Thyroid gland (tissue), 4 donors: ENCODE data around the gene CCDC148. TPM values are rescaled to one million over a fixed set of nuclear protein-coding genes. Genes with fewer than 3 reads are reported as not detected.
"Not testable (repeated sequence)": the region's sequence is repeated elsewhere in the genome, so short reads cannot be mapped to it uniquely, and the experiment has no call there.

Source experiments
- DNase-seq, 2 donors: peaks; one replicate each; pipeline ENCODE4 v3.0.0-alpha.2; 2019
- H3K27ac ChIP-seq, 3 donors: fragments of 200-600 bp; sonication (generic); 1 replicate in 2 of 3; 2 replicates in 1 of 3; pipeline ENCODE4 v1.5.1; 2016 to 2019; ENCODE audit warnings: mild to moderate bottlenecking in 1 of 3, moderate library complexity in 1 of 3
- H3K27me3 ChIP-seq: fragments of 200-600 bp; sonication (generic); one replicate; pipeline ENCODE4 v1.5.1; 2019
- H3K36me3 ChIP-seq, 2 donors: fragments of 200-600 bp; sonication (generic); one replicate each; pipeline ENCODE4 v1.5.1; 2016 to 2019
- H3K4me1 ChIP-seq, 2 donors: fragments of 200-600 bp; sonication (generic); one replicate each; pipeline ENCODE4 v1.5.1; 2017 to 2019
- H3K4me3 ChIP-seq, 3 donors: fragments of 200-600 bp; sonication (generic); replicated peaks in 1 of 3; 1 replicate in 2 of 3; 2 replicates in 1 of 3; pipeline ENCODE4 v1.5.1; 2016; ENCODE audit warnings: mild to moderate bottlenecking in 1 of 3
- H3K9me3 ChIP-seq: fragments of 200-600 bp; sonication (generic); one replicate; pipeline ENCODE4 v1.5.1; 2017
- CTCF ChIP-seq, 6 experiments: fragments of 200-600 bp in 3 of 6; fragments of 450-650 bp in 3 of 6; sonication (generic) in 3 of 6; IDR thresholded peaks; one replicate each; pipeline ENCODE4 v1.5.1; 2016 to 2019; ENCODE audit warnings: antibody characterized with exemption in 6 of 6, mild to moderate bottlenecking in 2 of 6, inconsistent platforms in 1 of 6, moderate library complexity in 1 of 6
- POLR2A ChIP-seq, 2 donors: fragments of 450-650 bp; IDR thresholded peaks; one replicate each; pipeline ENCODE4 v1.6.1; 2017; ENCODE audit warnings: antibody characterized with exemption in 2 of 2, mild to moderate bottlenecking in 2 of 2, moderate library complexity in 1 of 2
- WGBS, 2 donors: methylation state at CpG; one replicate each; pipeline ENCODE4 v1.1.5; 2017; 5-methylcytosine and 5-hydroxymethylcytosine counted together
- intact Hi-C: fragments of 100-400 bp; cut with DNase I; formaldehyde crosslinking; loops from one replicate; pipeline ENCODE4 v1.15.1; 2023
- total RNA-seq, 4 donors: library from RNA; depleted of rRNA; stranded (reverse); fragments of >200 nt; gene quantifications; one replicate each; pipeline ENCODE4 v1.2.3, GENCODE V29; 2016

CCDC148 gene
- total RNA-seq, 4 donors from 2014 or later: 4.6 to 10.7 (median 7.4) TPM

- 45 to 46% methylated on average over 2 of the region's 2 CpGs for WGBS, 2 donors
- intact Hi-C loops: no loop called here
Observed at GRCh38 chr2:158240975-158241374, 215.6 kb downstream of the CCDC148 start.

GRCh38 chr2:158239271-158239670, 217.3 kb downstream of the CCDC148 start:
- H3K36me3 ChIP-seq: no peaks in the 10 kb centered on the region
- no peaks in the 10 kb centered on the region for H3K4me1 ChIP-seq
- H3K27ac ChIP-seq: no peak overlapping the region
- intact Hi-C loops: no loop called here
- H3K27me3 ChIP-seq: no peaks in the 10 kb centered on the region
- no peak for TF ChIP-seq CTCF (IDR thresholded peaks at IDR 0.05)
- TF ChIP-seq POLR2A (IDR thresholded peaks at IDR 0.05): no peak
- WGBS, 2 donors: 94 to 96% methylated on average over 2 of the region's 2 CpGs
- H3K9me3 ChIP-seq: no peaks in the 10 kb centered on the region
- DNase-seq: no peak
- no peak overlapping the region for H3K4me3 ChIP-seq

More at GRCh38 chr2:158240975-158241374, 215.6 kb downstream of the CCDC148 start:
- Histone ChIP-seq H3K27me3 (no peaks in the 10 kb centered on the region), H3K9me3 (no peaks in the 10 kb centered on the region), H3K4me1 (no peaks in the 10 kb centered on the region), H3K4me3 (no peak overlapping the region), H3K36me3 (no peaks in the 10 kb centered on the region), H3K27ac (no peak overlapping the region)
- DNase-seq: no peak
- TF ChIP-seq CTCF (IDR thresholded peaks at IDR 0.05) (no peak), POLR2A (IDR thresholded peaks at IDR 0.05) (no peak)

GRCh38 chr2:158234497-158234896, 222.1 kb downstream of the CCDC148 start:
- TF ChIP-seq CTCF (IDR thresholded peaks at IDR 0.05) (no peak), POLR2A (IDR thresholded peaks at IDR 0.05) (no peak)
- DNase-seq: no peak
- Histone ChIP-seq H3K9me3 (no peaks in the 10 kb centered on the region), H3K27ac (no peak overlapping the region), H3K27me3 (no peaks in the 10 kb centered on the region), H3K36me3 (no peaks in the 10 kb centered on the region), H3K4me1 (no peaks in the 10 kb centered on the region), H3K4me3 (no peak overlapping the region)
- intact Hi-C loops: no loop called here
- 91 to 99% methylated on average over 1 of the region's 1 CpG for WGBS, 2 donors

- DNase-seq: no peak
- H3K4me1 ChIP-seq: no peaks in the 10 kb centered on the region
- H3K27me3 ChIP-seq: no peaks in the 10 kb centered on the region
- no peak overlapping the region for H3K4me3 ChIP-seq
- intact Hi-C loops: no loop called here
- TF ChIP-seq POLR2A (IDR thresholded peaks at IDR 0.05) (no peak), CTCF (IDR thresholded peaks at IDR 0.05) (no peak)
- no peak overlapping the region for H3K27ac ChIP-seq
- no peaks in the 10 kb centered on the region for H3K36me3 ChIP-seq
- H3K9me3 ChIP-seq: no peaks in the 10 kb centered on the region
- WGBS, 2 donors: 82 to 90% methylated on average over 1 of the region's 1 CpG
Observed at GRCh38 chr2:158232476-158232875, 224.1 kb downstream of the CCDC148 start.

GRCh38 chr2:158228943-158229508, 227.5 kb downstream of the CCDC148 start:
- Histone ChIP-seq H3K36me3 (no peaks in the 10 kb centered on the region), H3K4me3 (no peak overlapping the region), H3K9me3 (no peaks in the 10 kb centered on the region), H3K27me3 (no peaks in the 10 kb centered on the region), H3K4me1 (no peaks in the 10 kb centered on the region), H3K27ac (no peak overlapping the region)
- DNase-seq: no peak
- TF ChIP-seq POLR2A (IDR thresholded peaks at IDR 0.05) (no peak), CTCF (IDR thresholded peaks at IDR 0.05) (no peak)
- intact Hi-C loops: no loop called here

- intact Hi-C loops, H3K36me3 ChIP-seq, H3K27me3 ChIP-seq, DNase-seq, H3K4me3 ChIP-seq, H3K4me1 ChIP-seq, H3K27ac ChIP-seq, H3K9me3 ChIP-seq: not testable (repeated sequence)
- 84 to 89% methylated on average over 8 of the region's 8 CpGs for WGBS, 2 donors
Observed at GRCh38 chr2:158223066-158223465, 233.5 kb downstream of the CCDC148 start.
